GM19043 (cell line): Measurements from ENCODE around the gene PSMG1.
"Not testable (repeated sequence)": the region's sequence is repeated elsewhere in the genome, so short reads cannot be mapped to it uniquely, and the experiment has no call there.

Experiments
- ATAC-seq: cut with Tn5 transposase; IDR thresholded peaks from one replicate; pipeline ENCODE4 v1.9.1; 2021; ENCODE audit warnings: low read depth; ENCODE audit not compliant: unreplicated experiment

Gene PSMG1

DNA sequence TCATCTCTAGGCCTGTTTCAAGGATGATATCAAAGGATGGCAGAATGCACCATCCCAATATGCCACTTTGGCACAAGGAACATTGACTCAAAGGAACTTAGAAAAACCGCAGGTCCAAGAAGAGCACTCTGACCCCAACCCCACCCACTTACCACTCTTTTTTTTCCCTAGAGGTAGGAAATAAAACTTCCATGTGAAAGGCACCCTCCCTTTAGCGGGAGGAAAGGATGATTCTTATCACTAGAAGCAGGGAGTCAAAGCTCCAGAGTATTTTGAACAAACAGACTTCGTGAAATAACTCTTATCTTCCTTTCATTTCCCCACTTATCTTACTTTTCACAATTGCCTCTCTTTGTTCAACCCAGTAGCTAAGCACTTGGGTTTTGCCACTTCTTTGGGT, 22.2 kb downstream of the PSMG1 start:
- ATAC-seq, result no peak

DNA sequence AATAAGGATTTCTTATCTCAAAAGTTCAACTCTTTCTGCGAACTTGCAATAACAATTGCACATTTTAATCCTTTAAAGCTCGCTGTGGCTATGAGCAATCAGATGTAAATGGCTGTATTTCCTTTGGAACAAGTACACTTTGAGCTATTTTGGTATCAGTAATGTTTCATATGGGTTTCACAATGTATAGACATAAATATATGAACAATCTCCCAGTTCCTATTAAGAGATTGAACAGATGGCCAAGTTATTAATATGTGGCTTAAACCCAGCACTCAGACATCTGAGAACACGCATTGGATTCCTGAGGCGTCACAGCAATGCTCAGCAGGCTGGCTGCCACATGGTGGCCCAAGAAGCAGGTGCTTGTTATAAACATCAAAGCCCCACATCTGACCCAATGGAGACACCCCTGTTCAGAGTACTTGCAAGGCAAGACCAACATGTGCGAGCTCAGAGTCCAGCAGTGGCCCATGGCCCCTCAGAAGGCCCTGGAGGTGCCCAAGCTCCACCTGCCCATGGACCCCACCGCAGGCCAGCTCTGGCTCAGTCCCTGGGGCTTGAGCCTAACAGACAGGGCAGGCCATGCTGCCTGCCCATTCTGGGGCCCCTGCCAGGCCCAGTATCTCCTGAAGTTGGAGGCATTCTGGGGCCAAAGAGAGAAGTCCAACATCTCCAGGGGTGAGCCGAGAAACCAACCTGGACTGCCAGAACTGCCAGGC, 23.7 kb downstream of the PSMG1 start:
- ATAC-seq, result no peak

DNA sequence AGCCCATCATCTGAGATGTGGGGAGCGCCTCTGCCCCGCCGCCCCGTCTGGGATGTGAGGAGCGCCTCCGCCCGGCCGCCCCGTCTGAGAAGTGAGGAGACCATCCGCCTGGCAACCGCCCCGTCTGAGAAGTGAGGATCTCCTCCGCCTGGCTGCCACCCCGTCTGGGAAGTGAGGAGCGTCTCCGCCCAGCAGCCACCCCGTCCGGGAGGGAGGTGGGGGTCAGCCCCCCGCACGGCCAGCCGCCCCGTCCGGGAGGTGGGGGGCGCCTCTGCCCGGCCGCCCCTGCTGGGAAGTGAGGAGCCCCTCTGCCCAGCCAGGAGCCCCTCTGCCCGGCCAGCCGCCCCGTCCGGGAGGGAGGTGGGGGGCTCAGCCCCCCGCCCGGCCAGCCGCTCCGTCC, 26.0 kb downstream of the PSMG1 start:
- not testable (repeated sequence) for ATAC-seq

DNA sequence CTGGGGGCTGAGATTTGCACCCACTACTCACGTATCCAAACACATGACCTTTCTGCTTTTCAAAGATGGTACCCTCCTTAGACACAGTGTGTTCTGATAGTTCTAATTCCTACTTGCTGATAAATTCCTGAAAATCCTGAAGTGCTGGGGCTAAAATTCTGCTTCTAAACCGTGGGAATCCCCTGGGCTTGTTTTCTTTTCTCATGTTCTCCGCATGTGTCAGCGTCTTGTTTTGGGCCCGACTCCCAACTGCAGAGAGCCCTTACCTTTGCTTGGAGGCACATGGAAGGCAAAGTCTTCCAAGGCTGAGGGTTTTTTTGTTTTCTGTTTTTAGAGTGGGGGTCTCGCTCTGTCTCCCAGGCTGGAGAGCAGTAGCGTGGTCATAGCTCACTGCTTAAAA, 27.2 kb downstream of the PSMG1 start:
- ATAC-seq, result no peak

DNA sequence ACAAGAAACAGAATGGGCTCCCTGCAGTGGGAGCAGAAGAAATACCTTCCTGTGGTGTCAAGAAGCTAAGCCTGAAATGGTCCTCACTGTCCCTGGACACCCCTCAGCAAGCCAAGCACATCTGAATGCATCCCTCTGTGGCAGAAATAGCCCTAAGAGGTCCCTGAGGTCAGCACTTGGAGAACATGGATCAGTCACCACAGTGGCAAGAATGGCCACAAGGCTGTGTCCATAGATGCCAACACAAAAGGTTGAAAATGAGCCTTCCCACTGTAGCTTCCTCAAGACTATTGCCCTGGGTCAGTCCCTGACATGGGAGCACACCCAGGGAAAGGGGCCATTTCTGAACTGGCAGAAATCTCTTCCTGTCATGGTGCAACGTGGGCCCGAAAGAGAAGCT, 27.7 kb downstream of the PSMG1 start:
- ATAC-seq, result no peak

DNA sequence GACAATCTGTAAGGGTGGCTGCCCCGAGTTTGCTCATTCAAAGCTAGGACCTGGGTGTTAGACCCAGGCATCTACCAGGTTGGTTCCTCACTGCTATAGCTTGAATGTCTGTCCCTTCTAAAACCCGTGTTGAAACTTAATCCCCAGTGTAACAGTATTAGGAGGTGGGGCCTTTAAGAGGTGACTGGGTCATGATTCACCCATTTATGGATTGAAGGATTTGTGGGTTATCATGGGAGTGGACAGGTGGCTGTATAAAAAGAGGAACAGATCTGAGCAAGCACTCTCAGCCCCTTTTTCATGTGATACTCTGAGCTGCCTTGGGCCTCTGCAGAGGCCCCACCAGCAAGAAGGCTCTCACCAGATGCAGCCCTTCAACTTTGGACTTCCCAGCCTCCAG, 29.4 kb downstream of the PSMG1 start:
- no peak for ATAC-seq

DNA sequence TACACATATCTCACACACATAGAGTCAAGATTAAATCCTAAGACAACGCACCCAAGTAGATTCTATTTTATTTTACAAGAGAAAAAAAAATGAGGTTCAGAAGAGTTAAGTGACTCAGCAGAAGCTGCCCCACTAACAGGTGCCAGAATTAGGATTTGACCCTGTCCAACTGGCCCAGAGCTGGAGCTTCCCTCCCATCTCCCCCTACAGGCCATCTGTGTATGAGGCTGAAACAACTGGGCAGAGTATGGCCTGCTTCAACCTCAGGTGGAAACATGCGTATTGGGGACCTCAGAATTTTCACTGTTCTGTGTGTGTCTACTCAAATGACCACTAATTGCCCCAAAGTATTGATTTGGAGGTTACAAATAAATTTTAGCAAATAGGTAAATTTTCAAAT, 29.9 kb downstream of the PSMG1 start:
- no peak for ATAC-seq

DNA sequence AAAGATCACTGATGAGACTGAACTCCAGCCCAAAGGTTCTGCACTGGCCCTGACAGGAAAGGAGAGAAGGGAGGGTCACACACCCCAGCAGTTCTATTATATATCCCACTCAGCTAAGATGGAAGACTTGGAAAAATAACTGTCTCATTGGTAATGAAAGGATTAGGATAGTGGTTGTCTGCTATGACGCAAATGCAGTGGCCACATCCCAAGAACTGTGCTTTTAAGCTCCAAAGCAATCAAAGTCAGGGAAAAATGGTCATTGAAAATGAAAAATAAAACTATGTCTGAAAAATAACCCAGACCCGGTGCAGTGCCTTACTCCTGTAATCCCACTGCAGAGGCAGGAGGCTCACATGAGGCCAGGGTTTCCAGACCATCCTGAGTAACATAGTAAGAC, 31.0 kb downstream of the PSMG1 start:
- no peak for ATAC-seq

DNA sequence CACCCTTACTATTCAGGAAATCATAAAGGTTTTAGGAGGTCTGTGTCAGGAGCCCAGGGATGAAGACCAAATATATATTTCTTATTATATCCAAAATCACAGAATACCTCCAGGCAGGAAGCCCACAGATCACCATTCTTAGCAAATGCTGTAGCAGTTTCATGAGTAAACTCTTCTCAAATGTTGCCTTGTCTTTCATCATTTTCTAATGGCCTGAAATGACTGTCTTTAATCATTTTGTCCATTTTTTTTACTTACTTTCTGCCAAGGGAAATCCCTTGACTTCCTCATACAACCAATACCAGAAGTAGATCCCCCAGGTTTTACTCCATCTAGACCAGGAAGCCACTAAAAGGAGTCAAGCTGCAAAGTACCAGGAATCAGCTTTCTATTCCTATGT, 32.4 kb downstream of the PSMG1 start:
- ATAC-seq, result no peak

DNA sequence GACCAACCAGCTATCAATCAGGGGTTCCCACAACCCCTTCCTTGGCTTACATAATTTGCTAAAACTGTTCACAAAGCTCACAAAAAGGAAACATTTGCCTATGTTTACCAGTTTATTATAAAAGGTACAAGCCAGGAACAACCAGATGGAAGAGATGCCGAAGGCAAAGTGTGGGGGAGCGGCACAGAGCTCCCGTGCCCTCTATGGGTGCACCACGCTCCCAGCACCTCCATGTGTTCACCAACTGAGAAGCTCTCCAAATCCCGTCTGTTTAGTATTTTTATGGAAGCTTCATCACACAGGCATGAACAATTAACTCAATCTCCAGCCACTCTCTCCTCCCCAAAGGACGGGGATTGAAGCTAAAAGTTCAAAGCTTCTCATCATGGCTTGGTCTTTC, 32.9 kb downstream of the PSMG1 start:
- no peak for ATAC-seq

DNA sequence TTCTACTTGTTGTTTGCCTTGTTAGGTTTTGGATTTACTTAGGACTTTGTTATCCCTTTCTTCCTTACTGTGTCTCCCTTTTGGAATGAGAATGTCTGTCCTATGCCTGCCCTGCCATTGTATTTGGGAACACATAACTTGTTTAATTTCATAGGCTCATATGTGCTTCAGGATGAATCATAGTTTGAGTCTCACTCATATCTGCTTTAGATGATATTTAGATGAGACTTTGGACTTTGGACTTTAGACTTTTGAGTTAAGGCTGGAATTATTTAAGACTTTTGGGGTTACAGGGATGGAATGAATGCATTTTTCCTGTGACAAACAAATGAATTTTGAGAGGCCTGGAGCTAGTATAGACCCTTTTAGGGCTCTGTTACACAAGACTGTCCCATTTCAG, 33.4 kb downstream of the PSMG1 start:
- ATAC-seq, result no peak

DNA sequence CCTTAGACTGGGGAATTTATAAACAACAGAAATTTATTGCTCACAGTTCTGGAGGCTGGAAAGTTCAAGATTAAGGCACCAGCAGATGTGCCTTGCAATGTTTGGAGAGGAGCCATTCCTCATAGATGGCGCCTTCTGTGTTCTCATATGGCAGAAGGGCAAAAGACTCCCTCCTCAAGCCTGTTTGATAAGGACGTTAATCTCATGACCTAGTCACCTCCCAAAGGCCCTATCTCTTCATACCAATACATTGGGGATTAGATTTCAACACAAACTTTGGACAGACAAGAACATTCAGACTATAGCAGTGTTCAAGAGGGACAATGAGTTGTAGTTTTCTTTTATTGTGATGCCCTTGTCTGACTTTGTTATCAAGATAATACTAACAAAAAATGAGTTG, 34.3 kb downstream of the PSMG1 start:
- ATAC-seq, result no peak

DNA sequence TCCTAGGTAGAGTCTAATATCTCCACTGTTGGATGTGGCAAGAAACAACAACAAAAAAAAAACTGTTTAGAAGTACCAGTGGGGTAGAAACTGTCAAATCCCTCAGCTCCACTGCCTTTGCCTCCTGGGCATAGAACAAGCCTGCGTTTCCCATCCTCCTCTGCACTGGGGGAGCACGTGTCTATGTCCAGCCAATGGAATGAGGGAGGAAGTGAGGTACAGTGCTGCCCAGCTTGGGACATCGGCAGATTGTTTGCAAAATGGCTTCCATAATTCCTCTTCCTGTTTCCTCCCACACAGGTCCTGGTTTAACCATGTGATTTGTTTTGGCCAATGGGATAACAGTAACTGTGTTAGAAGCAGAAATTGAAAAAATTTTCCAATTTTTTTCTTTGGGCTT, 39.1 kb downstream of the PSMG1 start:
- ATAC-seq, result no peak

DNA sequence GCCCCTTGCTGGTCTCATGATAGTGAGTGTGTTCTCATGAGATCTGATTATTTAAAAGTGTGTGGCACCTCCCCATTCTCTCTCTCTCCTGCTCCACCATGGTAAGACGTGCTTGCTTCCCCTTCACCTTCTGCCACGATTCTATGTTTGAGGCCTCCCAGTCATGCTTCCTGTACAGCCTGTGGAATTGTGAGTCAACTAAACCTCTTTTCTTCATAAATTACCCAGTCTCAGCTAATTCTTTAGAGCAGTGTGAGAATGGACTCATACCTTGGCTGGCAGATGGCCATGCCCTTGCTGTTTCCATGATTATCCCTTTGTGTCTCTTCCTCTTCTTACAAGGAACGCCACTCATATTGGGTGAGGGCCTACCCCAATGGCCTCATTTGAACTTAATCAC, 40.3 kb downstream of the PSMG1 start:
- ATAC-seq, result no peak

DNA sequence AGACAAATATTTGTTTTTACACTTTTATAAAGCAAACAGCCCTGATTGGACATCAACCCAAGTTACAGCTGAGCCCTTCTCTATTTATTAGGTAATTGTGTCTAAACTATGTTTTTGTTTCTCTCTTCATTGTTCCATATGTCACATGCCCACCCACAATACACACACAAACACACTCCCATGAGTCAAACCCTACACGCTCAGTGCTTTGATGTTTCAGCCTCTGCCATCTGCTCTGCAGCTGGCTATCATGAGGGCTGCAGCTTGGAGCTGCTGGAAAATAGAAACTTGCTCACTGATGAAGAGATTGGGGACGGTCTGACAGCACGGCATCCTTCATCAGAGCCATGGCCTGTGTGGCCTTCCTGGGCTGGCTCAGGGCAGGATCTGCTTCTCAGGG, 41.7 kb downstream of the PSMG1 start:
- no peak for ATAC-seq

DNA sequence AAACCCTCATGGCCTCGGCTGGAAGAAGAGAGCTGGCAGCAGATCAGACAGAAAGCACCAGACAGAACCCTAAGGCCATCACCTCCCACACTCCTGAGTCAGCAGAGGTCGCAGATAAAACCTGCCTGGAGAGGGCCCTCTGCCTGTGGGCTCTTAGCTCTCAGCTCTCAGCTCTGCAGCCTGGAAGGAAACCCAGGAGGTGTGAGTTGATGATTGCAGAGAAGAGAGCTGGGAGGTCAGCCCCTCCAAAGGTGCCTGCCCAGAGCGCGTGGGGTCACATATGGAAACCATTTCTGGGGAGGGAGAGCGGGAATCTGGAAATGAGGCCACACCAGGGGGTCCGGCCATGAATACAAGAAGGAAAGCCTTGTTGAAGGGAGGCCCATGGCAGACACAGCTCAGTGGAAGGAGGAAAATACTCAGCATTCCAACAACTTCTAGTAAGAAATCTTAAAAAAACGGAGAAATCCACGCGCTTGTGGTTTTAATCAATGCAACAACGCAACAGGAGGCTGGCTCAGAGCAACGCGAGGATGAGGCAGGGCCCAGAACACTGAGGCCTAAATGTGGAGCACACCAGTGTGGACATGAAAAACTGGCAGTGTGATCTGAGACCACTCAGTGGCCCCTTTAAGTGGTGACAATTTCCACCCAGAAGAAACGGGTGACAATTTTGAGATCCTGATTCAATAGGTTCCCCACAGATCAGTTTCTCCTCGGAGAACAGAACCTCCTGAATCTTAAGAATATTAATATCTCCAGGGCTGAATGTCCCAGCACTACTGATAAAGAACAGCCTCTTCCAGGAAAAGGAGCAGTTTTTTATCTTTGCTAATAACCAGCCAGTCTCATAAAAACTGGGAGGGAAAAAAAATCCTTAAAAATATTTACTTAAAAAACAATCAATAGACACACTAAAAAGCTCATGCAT, 45.7 kb downstream of the PSMG1 start:
- no peak for ATAC-seq

DNA sequence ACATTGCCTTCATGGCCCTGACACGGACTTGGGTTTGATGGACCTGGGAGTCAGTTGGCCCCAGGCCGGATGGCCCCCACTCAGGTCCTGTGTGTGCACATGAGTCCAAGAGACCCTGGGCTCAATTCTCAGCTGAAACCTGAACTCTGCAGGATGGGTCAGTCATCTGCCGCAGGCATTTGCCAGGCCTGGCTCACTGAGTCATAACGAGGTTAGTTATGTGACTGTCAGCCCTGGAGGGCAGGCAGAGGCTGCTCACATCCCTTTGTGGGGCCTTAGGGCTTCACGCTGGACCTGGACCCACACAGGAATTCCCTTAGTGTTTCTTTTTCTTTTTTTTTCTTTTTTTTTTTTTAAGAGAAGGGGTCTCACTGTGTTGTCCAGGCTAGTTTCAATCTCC, 46.5 kb downstream of the PSMG1 start:
- no peak for ATAC-seq

DNA sequence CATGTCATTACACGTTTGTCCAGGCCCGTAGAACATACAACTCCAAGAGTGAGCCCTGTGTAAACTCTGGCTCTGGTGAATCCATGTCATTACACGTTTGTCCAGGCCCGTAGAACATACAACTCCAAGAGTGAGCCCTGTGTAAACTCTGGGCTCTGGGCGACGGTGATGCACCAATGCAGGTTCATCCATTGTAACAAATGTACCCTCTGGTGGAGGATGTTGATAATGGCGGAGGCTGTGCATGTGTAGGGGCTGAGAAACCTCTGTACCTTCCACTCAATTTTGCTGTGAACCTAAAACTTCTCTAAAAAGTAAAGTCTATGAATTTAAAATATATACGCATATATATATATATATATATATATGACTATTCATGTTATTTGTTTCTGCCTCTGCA, 47.1 kb downstream of the PSMG1 start:
- ATAC-seq, result not testable (repeated sequence)

DNA sequence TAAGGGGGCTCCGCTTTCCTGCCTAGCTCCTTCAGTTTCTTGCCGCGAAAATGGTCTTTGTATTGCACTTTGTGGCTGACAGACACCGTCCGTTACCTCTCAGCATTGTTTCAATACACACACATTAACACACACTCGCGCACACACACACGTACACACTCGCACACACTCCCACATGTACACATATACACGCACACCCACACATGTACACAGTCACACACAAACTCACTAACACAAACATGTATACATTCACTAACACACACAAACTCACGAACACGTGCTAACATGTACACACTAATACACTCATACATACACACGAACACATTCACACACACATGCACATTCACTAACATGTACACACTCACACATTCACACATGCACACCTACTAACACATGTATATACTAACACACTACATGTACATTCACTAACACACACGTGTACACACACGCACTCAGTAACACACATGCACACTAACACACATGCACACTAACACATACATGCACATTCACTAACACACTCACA, 48.9 kb downstream of the PSMG1 start:
- no peak for ATAC-seq

DNA sequence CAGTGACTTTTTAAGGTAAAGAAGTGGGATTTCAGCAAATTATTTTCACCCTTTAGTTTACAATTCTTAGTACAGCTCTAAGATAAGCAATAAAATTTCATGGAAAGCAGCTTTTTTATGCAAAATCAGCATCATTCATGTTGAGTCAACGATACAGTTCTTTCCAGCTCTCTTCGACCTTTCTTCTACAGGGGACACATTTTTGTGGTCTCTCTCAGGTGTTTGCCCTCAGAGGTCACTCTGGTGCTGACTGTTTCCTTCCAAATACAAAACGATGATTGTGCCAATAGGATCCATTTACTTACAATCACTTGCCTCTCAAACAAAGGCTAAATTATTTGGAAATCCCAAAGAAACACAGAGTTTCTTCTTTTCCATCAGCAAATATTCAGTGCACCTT, 51.0 kb downstream of the PSMG1 start:
- ATAC-seq, result no peak

DNA sequence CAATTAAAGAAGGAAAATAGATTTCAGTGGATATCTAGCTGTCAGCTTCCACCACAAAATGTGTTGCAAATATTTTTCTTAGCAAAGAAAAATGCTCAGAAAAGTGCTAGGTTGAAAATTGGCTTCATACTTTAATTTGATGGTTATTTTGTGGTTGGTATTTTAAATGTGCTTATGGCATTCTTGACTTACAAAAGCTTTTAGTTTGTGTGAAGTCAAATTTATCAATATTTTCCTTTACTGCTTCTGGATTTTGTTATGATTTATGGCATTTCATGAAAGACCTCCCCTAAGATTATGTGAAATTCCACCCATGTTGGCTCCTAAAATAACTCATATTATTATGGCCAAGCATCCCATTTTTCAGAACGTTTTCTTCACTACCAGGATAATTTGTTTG, 51.5 kb downstream of the PSMG1 start:
- no peak for ATAC-seq

DNA sequence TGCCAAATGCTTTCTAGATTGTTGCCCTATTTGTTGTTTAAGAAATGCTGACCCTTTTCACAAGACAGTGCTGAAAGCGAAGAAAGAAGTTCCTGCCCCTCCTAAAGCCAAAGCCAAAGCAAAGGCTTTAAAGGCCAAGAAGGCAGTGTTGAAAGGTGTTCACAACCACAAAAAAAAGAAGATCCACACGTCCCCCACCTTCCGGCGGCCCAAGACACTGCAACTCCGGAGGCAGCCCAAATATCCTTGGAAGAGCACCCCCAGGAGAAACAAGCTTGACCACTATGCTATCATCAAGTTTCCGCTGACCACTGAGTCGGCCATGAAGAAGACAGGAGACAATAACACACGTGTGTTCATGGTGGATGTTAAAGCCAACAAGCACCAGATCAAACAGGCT, 55.7 kb downstream of the PSMG1 start:
- ATAC-seq, result no peak
